ENCODE results near the gene CD274. TPM values are rescaled to one million over a fixed set of nuclear protein-coding genes. Genes with fewer than 3 reads are reported as not detected.

The CD274 gene
- total and polyA plus RNA-seq, 9 donors, result 0.57 to 6.7 (median 1.5) TPM

- TF ChIP-seq CTCF (IDR thresholded peaks at IDR 0.05) (no peak), POLR2A (IDR thresholded peaks at IDR 0.05) (no peak), EP300 (IDR thresholded peaks at IDR 0.05) (no peak)
- intact Hi-C loops (cut with DNase I), result no loop called here
- H3K27ac ChIP-seq, result no peak overlapping the region
Observed at GRCh38 chr9:5466005-5466404, 15.7 kb downstream of the CD274 start.

DNA sequence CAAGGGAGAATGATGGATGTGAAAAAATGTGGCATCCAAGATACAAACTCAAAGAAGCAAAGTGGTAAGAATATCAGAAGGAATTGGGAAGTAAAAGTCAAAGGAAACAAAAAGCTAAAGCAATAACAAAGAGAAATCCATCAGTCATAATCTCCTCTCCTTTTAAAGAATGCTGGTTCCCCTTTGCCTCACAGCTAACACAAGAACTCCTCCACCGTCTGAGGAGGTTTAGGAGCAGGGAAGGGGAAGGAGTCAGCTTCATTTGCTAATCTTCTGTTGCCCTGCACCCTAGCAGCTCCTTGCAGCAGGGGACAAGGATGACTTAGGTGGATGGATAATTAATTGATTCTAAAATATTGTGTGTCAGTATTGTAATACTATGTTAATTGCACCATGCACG lies 16.4 kb downstream of the CD274 start:
- no peak for DNase-seq
- TF ChIP-seq EP300 (IDR thresholded peaks at IDR 0.05), result no peak
- TF ChIP-seq CTCF (IDR thresholded peaks at IDR 0.05), result no peak
- no peak for TF ChIP-seq POLR2A (IDR thresholded peaks at IDR 0.05)
- no peak overlapping the region for H3K27ac ChIP-seq
- no peaks in the 10 kb centered on the region for H3K36me3 ChIP-seq
- H3K4me3 ChIP-seq, result no peak overlapping the region
- intact Hi-C loops (cut with DNase I), result no loop called here
- H3K4me1 ChIP-seq (ENCODE audit: insufficient read depth), result no peaks in the 10 kb centered on the region
- no peaks in the 10 kb centered on the region for H3K9me3 ChIP-seq
- no peaks in the 10 kb centered on the region for H3K27me3 ChIP-seq
- whole genome bisulfite sequencing, 3 donors, result 60 to 69% (median 67%) methylated on average over 2 of the region's 2 CpGs

More at GRCh38 chr9:5466005-5466404, 15.7 kb downstream of the CD274 start:
- no peaks in the 10 kb centered on the region for H3K4me1 ChIP-seq (ENCODE audit: insufficient read depth)
- H3K4me3 ChIP-seq, result no peak overlapping the region
- DNase-seq, result no peak
- H3K9me3 ChIP-seq, result no peaks in the 10 kb centered on the region
- no peaks in the 10 kb centered on the region for H3K27me3 ChIP-seq
- 75 to 93% (median 78%) methylated on average over 1 of the region's 1 CpG for WGBS, 3 donors
- no peaks in the 10 kb centered on the region for H3K36me3 ChIP-seq

DNA sequence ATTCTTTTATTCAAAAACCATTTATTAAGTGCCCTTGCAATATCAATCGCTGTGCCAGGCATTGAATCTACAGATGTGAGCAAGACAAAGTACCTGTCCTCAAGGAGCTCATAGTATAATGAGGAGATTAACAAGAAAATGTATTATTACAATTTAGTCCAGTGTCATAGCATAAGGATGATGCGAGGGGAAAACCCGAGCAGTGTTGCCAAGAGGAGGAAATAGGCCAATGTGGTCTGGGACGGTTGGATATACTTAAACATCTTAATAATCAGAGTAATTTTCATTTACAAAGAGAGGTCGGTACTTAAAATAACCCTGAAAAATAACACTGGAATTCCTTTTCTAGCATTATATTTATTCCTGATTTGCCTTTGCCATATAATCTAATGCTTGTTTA lies 18.5 kb downstream of the CD274 start:
- no peaks in the 10 kb centered on the region for H3K9me3 ChIP-seq
- intact Hi-C loops (cut with DNase I), result loop anchor here in 1 of 4 donors (2.0 kb wide), 1 partner anchor 18 kb away; no protein-coding TSS in a partner anchor
- H3K27ac ChIP-seq, result no peak overlapping the region
- H3K36me3 ChIP-seq, result no peaks in the 10 kb centered on the region
- 63 to 65% (median 65%) methylated on average over 5 of the region's 5 CpGs for WGBS, 3 donors
- TF ChIP-seq POLR2A (IDR thresholded peaks at IDR 0.05) (no peak), EP300 (IDR thresholded peaks at IDR 0.05) (no peak), CTCF (IDR thresholded peaks at IDR 0.05) (no peak)
- no peak overlapping the region for H3K4me3 ChIP-seq
- no peaks in the 10 kb centered on the region for H3K27me3 ChIP-seq
- no peak for DNase-seq
- no peaks in the 10 kb centered on the region for H3K4me1 ChIP-seq (ENCODE audit: insufficient read depth)

GRCh38 chr9:5470122-5470521 lies 19.8 kb downstream of the CD274 start:
- Histone ChIP-seq H3K27ac (no peak overlapping the region), H3K27me3 (no peaks in the 10 kb centered on the region), H3K4me1 (ENCODE audit: insufficient read depth) (no peaks in the 10 kb centered on the region), H3K36me3 (no peaks in the 10 kb centered on the region), H3K4me3 (no peak overlapping the region), H3K9me3 (no peaks in the 10 kb centered on the region)
- DNase-seq, result no peak
- TF ChIP-seq EP300 (IDR thresholded peaks at IDR 0.05) (no peak), CTCF (IDR thresholded peaks at IDR 0.05) (no peak), POLR2A (IDR thresholded peaks at IDR 0.05) (no peak)
- intact Hi-C loops (cut with DNase I), result no loop called here
- WGBS, 3 donors, result 67 to 85% (median 75%) methylated on average over 1 of the region's 1 CpG
